NT2/D1 (cell line): Measurements from ENCODE around the gene ZFHX2.

Experiments used
- DNase-seq: peaks from one replicate; pipeline ENCODE4 v3.0.0-alpha.2; 2011; ENCODE audit warnings: low read depth, low spot score
- H3K27me3 ChIP-seq: 2 replicates; pipeline ENCODE4 v1.6.0; 2011; ENCODE audit warnings: mild to moderate bottlenecking; ENCODE audit not compliant: insufficient read length, insufficient read depth
- H3K36me3 ChIP-seq: 2 replicates; pipeline ENCODE4 v1.6.1; 2011; ENCODE audit warnings: mild to moderate bottlenecking, low read length, mixed read lengths; ENCODE audit not compliant: insufficient read depth, insufficient read length
- H3K4me1 ChIP-seq: 2 replicates; pipeline ENCODE4 v1.5.1; 2011; ENCODE audit not compliant: insufficient read depth, insufficient read length
- H3K4me3 ChIP-seq: 2 replicates; pipeline ENCODE4 v1.5.1; 2011; ENCODE audit warnings: low read depth; ENCODE audit not compliant: insufficient read length
- H3K9ac ChIP-seq: 2 replicates; pipeline ENCODE4 v1.6.0; 2011; ENCODE audit warnings: low read depth; ENCODE audit not compliant: insufficient read length
- H3K9me3 ChIP-seq: 2 replicates; pipeline ENCODE4 v1.5.1; 2011; ENCODE audit warnings: mild to moderate bottlenecking, low read length; ENCODE audit not compliant: insufficient read depth
- SUZ12 ChIP-seq: IDR thresholded peaks from 2 replicates; pipeline ENCODE4 v1.6.1; 2011; ENCODE audit not compliant: insufficient read length, insufficient read depth; ENCODE audit errors: extremely low read depth
- YY1 ChIP-seq: IDR thresholded peaks from 2 replicates; pipeline ENCODE4 v1.6.1; 2011; ENCODE audit not compliant: insufficient read length, insufficient read depth
- ZNF274 ChIP-seq: IDR thresholded peaks from 2 replicates; pipeline ENCODE4 v1.6.1; 2011; ENCODE audit warnings: mild to moderate bottlenecking, low read depth, low read length

Gene ZFHX2

DNA sequence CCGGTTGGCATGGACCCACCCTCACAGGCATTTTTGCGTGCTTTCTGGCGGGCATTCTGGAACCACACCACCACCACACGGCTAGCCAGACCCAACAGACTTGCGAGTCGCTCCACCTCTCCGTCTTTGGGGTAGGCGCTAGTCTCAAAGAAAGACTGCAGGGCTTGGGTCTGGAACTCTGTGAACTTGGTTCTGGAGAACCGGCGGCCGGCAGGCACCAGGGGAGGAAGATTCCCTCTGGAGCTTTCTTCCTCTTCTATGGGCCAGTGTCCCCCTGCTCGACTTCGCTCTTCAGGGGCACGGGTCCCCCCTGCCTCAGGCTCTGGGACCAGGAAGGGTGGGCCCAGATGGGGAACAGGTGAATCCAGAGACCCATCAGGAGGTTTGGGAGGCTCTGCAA, 26.6 kb downstream of the ZFHX2 start:
- no peaks in the 10 kb centered on the region for H3K27me3 ChIP-seq
- H3K9me3 ChIP-seq: no peaks in the 10 kb centered on the region
- TF ChIP-seq SUZ12 (no peak), ZNF274 (no peak), YY1 (no peak)
- peaks cover 61% of the 10 kb centered on the region for H3K36me3 ChIP-seq
- peaks cover 2% of the 10 kb centered on the region for H3K4me1 ChIP-seq
- no peak overlapping the region for H3K4me3 ChIP-seq
- H3K9ac ChIP-seq: no peak overlapping the region
- DNase-seq: no peak

DNA sequence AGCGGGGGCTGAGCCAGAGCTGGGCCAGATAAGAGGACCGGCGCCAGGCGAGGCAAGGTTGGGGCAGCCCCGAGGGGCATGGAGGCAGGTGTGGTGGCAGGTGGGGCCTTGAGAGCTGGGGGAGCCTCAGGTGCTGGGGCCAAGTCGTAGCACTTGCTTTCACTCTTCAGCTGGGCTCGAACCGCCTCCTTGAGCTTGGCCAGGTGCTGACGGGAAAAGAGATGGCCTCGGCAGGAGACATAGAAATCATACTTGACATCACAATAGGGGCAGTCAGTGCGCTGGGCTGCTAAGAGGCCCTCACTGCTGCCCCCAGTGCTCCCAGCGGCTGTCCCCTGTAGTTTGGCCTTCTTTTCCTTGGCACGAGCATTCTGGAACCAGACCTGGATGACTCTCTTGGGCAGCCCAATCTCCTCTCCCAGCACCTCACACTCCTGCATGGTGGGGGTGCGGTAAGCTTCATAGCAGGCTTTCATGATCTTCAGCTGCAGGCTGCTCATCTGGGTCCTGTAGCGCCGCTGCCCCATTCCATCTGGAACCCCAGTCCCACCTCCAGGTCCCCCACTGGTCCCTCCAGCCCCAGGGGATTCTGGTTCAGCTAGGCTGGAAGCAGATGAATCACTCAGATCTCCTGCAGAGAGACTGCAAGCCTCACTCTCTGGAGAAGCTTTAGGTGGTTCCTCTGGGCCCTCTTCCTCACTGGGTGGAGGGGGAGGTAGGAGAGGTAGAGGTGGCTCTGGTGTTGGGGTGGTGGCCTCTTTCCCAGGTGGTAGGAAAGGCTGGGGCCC, 28.1 kb downstream of the ZFHX2 start:
- no peak for DNase-seq
- peaks cover 50% of the 10 kb centered on the region for H3K36me3 ChIP-seq
- TF ChIP-seq ZNF274: no peak
- TF ChIP-seq YY1: no peak
- TF ChIP-seq SUZ12: no peak
- H3K27me3 ChIP-seq: no peaks in the 10 kb centered on the region
- no peaks in the 10 kb centered on the region for H3K4me1 ChIP-seq
- no peaks in the 10 kb centered on the region for H3K9me3 ChIP-seq
- no peak overlapping the region for H3K9ac ChIP-seq
- H3K4me3 ChIP-seq: no peak overlapping the region

DNA sequence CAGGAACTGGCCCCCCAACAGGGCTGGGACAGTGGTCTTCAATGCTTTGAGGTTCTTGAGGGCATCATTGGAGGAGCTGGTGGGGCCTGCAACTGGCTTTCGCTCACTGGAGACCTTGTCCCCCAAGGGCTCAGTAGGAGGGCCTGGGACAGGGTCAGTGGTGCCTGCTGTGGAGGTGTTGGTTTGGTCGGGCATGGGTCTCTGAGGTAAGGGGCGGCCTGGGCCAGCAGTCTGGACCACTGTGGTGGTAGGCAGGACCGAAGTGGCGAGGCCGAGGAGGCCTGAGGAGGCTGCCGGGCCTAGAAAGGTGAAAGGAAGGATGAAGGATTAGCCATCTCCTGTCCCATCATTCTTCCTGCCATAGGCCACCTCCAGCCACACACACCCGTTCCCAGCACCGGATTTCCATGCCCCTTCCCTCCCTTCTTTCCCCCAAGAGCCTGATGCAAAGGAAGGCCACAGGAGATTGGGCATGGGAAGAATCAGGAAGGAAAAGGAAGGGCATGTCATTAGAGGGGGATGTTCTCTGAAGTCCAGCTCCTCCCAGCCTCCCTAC, 28.8 kb downstream of the ZFHX2 start:
- TF ChIP-seq SUZ12: no peak
- TF ChIP-seq YY1: no peak
- no peak for TF ChIP-seq ZNF274
- H3K9ac ChIP-seq: no peak overlapping the region

DNA sequence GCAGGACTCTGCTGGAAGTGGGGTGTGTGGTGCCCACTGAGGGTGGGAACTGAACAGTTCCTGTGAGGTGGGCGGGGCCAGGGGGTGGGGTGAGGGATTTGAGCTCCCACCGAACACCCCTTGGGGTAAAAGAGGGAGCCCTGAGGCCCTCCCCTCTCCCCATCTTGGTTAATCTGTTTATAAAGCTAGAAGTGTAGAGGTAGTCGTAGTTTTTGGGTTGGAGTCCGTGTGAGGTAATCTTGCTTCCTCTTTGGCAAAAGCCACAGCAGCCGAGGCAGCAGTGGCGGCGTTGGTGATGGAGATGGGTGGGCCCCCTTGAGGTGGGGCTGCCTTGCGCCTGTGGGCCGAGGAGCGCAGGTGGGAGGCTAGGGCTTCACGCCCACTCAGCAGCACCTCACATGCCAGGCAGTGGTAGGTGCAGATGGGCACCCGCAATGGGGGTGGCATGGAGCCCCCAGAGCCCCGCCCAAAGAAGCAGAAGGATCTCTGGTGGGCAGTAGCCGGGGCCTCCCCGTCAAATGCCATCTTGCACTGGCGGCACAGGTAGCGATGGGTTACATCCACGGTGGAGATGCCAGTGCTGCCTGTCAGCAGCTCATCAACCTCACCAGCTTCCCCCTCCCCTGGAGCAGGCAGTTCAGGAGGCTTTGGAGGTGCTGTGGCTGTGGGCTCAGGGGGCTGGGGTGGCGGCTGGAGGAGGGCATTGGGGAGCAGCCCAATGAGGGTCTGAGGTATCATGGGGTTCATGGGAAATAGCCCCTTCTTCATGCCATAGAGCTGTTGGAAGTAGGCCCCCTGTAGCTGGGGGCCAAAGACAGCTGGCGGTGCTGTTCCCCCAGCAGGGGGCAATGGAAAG, 29.6 kb downstream of the ZFHX2 start:
- DNase-seq: no peak
- Histone ChIP-seq H3K4me3 (no peak overlapping the region), H3K9ac (no peak overlapping the region), H3K4me1 (no peaks in the 10 kb centered on the region), H3K27me3 (no peaks in the 10 kb centered on the region), H3K9me3 (no peaks in the 10 kb centered on the region), H3K36me3 (peaks cover 44% of the 10 kb centered on the region)
- TF ChIP-seq YY1: no peak
- TF ChIP-seq ZNF274: no peak
- no peak for TF ChIP-seq SUZ12

More for the DNA sequence above, 28.8 kb downstream of the ZFHX2 start:
- H3K4me3 ChIP-seq: no peak overlapping the region
- no peaks in the 10 kb centered on the region for H3K4me1 ChIP-seq
- H3K36me3 ChIP-seq: peaks cover 50% of the 10 kb centered on the region
- H3K9me3 ChIP-seq: no peaks in the 10 kb centered on the region
- no peaks in the 10 kb centered on the region for H3K27me3 ChIP-seq
- DNase-seq: no peak

DNA sequence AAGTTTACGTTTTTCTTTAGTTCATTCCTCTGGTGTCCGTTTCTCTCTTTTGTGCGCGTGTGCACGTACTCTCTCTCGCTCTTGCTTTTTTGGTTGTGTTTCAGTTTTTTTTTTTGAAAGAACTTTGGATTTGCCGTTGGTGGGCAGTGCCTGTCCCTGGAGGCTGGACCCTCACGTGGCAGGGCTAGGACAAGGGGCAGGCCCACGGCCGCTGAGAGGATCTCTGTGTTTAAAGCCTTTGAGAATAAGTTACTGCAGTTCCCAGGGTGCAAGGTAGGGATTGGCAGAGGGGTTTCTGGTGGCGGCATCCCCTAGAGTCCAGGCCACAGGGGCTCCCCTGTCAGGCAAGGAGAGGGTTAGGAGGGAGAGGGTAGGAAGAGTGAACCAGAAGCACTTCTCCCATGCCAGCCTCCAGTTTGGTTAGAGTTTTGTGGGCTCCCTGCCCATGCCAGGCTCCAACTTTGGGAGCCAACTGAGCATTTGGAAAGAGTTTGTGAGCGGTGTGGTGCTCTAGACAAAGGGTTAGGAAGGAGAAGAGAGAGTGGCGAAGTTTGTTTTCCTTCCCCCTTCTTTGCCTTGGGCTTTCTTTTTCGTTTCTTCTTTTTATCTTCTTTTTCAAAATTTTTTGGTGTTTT, 30.5 kb downstream of the ZFHX2 start:
- no peak overlapping the region for H3K9ac ChIP-seq
- peaks cover 34% of the 10 kb centered on the region for H3K36me3 ChIP-seq
- no peaks in the 10 kb centered on the region for H3K4me1 ChIP-seq
- no peak for TF ChIP-seq SUZ12
- TF ChIP-seq ZNF274: no peak
- TF ChIP-seq YY1: no peak
- H3K4me3 ChIP-seq: no peak overlapping the region
- H3K9me3 ChIP-seq: no peaks in the 10 kb centered on the region
- no peak for DNase-seq
- H3K27me3 ChIP-seq: no peaks in the 10 kb centered on the region

DNA sequence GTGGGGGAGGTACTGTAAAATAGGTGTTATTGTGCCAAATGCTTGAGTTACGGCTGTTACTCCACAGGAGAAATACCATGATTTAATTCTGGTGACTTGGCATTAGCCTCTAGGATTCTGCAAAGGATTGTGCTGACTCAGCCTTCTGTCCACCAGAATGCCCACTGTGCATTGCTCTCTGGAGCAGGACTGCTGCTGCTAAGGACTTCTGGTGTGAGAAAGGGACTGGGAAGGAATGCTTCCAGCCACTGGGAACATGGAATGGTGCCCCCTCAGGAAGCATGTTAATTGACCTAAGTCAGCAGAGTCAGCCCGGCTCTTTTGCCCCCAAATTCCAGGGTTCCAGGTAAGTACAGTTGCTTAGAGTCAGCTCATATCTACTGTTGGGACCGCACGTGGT, 32.9 kb downstream of the ZFHX2 start:
- H3K9me3 ChIP-seq: no peaks in the 10 kb centered on the region
- no peak for TF ChIP-seq ZNF274
- TF ChIP-seq YY1: no peak
- no peak for TF ChIP-seq SUZ12
- H3K4me3 ChIP-seq: no peak overlapping the region
- H3K27me3 ChIP-seq: no peaks in the 10 kb centered on the region
- peaks cover 21% of the 10 kb centered on the region for H3K36me3 ChIP-seq
- no peak for DNase-seq
- H3K4me1 ChIP-seq: no peaks in the 10 kb centered on the region
- H3K9ac ChIP-seq: no peak overlapping the region
